ACC112 (cell line): ENCODE data around the gene ZBTB7B.
A peak's percentile ranks its signal among the peaks of the same experiment; 100 is the strongest.

Experiments used
- H2AFZ ChIP-seq: fragments of 200-600 bp; sonication (generic); one replicate; pipeline ENCODE4 v1.6.0; 2017; ENCODE audit warnings: antibody characterized with exemption, low read length; ENCODE audit not compliant: unreplicated experiment
- H3K27ac ChIP-seq: fragments of 200-600 bp; sonication (generic); 2 replicates; pipeline ENCODE4 v1.5.1; 2014; ENCODE audit warnings: low read depth, mild to moderate bottlenecking, antibody characterized with exemption, low read length, moderate library complexity
- H3K27me3 ChIP-seq: fragments of 200-600 bp; sonication (generic); 2 replicates; pipeline ENCODE4 v1.6.1; 2014; ENCODE audit warnings: mild to moderate bottlenecking, antibody characterized with exemption, low read length, moderate library complexity, mixed read lengths; ENCODE audit not compliant: insufficient read depth
- H3K36me3 ChIP-seq: fragments of 200-600 bp; sonication (generic); 2 replicates; pipeline ENCODE4 v1.6.1; 2016; ENCODE audit warnings: mild to moderate bottlenecking, antibody characterized with exemption, low read length, moderate library complexity, mixed read lengths; ENCODE audit not compliant: insufficient read depth
- H3K4me1 ChIP-seq: fragments of 200-600 bp; sonication (generic); one replicate; pipeline ENCODE4 v1.6.1; 2016; ENCODE audit warnings: low read length, mixed read lengths; ENCODE audit not compliant: insufficient read depth, unreplicated experiment, control insufficient read depth
- H3K4me3 ChIP-seq: fragments of 200-600 bp; sonication (generic); 2 replicates; pipeline ENCODE4 v1.5.1; 2014; ENCODE audit warnings: mild to moderate bottlenecking, low read depth, low read length
- H3K79me2 ChIP-seq: fragments of 200-600 bp; sonication (generic); one replicate; pipeline ENCODE4 v1.6.0; 2016; ENCODE audit warnings: low read length; ENCODE audit not compliant: control insufficient read depth, unreplicated experiment, insufficient read depth

ZBTB7B gene

DNA sequence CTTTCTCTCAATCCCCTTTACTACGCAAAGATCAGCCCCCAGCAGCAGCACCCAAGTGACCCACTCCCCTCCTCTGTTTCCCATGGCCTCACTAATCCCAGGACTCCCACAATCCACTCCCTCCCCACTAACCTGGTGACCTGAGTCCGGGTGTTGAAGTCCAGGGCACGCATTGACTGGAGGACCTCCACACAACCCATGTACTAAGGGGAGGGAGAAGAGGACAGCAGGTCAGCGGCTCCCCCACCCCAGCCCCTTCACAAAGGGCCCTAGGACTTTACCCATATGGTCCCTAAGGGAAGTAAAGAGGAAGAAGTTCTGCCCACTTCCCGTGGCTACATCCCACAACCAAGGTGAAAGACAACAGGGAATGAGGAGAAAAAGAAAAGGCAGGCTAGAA lies 33.4 kb upstream of the ZBTB7B start:
- H3K4me1 ChIP-seq, result peaks cover 50% of the 10 kb centered on the region

DNA sequence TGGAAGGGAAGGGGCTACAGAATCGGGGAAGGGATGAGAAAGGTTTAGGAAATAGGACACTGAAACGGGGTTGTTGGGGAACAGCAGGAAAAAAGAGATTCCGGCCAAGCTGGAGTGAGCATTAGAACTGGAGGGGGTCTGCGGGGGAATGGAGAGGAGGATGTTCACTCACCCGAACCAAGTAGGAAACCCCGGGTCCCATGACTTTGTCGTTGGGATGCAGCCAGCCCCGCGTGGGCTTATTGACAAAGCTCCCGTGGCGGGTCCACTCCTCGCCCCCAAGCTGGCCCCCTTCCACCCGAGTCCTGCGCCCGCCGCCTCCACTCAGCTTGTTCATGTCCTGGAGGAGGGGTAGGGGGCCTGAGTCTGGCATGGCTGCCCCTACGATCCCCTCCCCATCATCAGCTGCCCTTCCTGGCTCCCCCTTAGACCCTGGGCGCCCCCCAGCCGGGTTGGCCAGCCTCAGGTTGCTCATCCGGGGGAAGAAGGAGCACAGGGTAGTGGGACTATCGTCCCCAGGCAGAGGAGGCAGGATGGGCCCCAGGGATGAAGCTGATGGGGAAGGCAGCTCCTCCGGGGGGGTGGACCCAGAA lies 32.6 kb upstream of the ZBTB7B start:
- peaks cover 50% of the 10 kb centered on the region for H3K4me1 ChIP-seq
- no peaks in the 10 kb centered on the region for H3K27me3 ChIP-seq
- peak overlapping the region; percentile 90 for H3K4me3 ChIP-seq
- peak overlapping the region; percentile 97 for H3K27ac ChIP-seq
- no peak overlapping the region for H2AFZ ChIP-seq
- peaks cover 51% of the 10 kb centered on the region for H3K79me2 ChIP-seq
- no peaks in the 10 kb centered on the region; the same call in 1 of the 2 replicates for H3K36me3 ChIP-seq

More for the DNA sequence above, 33.4 kb upstream of the ZBTB7B start:
- Histone ChIP-seq H3K4me3 (peak overlapping the region; percentile 90), H3K36me3 (peaks cover 3% of the 10 kb centered on the region; the same call in 1 of the 2 replicates), H3K27ac (peak overlapping the region; percentile 97), H3K79me2 (peaks cover 50% of the 10 kb centered on the region), H2AFZ (no peak overlapping the region), H3K27me3 (no peaks in the 10 kb centered on the region)

DNA sequence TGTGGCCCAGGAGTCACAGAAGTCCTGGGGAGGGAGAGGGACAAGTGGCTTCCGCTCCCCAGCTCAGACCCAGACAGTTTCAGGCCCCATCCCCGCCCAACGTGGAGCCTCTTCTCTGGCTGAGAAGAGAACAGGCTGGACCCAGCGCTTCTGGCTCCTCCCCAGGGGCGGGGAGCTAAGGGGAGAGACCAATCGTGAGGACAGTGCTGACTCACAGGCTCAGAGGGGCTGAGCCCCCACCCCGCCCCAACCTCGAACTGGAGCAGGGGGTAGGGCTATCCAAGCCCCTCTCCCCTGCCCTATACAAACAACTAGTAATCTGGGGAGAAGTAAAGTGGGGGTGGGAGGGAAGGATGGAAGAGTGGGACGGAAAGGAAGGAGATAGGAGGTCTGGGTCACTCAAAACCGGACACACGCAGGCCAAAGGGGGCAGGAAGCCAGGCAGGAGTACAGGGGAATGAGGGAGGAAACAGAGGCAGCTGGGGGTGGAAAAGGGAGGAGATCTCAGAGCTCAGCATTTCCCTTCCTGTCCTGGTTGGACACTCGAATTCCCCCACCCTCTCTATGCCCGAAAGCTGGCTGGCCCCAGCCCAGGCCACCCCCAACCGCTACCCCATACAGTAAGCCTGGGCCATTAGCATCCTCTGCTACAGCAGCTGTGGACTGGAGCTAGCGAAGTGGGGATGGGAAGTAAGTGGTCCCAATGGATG lies 31.8 kb upstream of the ZBTB7B start, which contains the start of gene SHC1:
Gene SHC1 (minus strand): TSS at position 117 of the 710 bp plus-strand sequence. CDS start 221 bp downstream, outside the sequence.
- peaks cover 59% of the 10 kb centered on the region for H3K79me2 ChIP-seq

GRCh38 chr1:154971341-154971998 lies 31.1 kb upstream of the ZBTB7B start:
- H3K4me3 ChIP-seq, result peak overlapping the region; percentile 90

More for the DNA sequence above, 31.8 kb upstream of the ZBTB7B start, which contains the start of gene SHC1:
- H3K4me3 ChIP-seq, result peak within 1 kb of the TSS; percentile 90
- peaks cover 46% of the 10 kb centered on the region for H3K4me1 ChIP-seq
- H3K27ac ChIP-seq, result peak within 1 kb of the TSS; percentile 97
- H3K36me3 ChIP-seq, result no peaks in the 10 kb centered on the region; the same call in 1 of the 2 replicates
- no peaks in the 10 kb centered on the region for H3K27me3 ChIP-seq
- H2AFZ ChIP-seq, result no peak within 1 kb of the TSS

DNA sequence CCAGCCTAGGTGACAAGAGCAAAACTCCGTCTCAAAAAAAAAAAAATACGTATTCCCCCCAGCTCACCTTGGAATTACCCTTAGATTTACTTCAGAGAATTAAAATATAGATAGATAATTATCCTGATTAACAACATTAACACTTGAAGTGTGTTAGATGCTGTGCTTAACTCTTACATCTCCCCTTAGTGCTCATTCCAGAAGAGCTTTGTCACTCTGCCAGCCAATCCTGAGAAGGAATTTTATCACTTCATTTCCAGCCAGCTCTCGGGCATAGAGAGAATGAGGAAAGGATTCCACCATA lies 30.4 kb upstream of the ZBTB7B start:
- peaks cover 46% of the 10 kb centered on the region for H3K4me1 ChIP-seq
- peaks cover 60% of the 10 kb centered on the region for H3K79me2 ChIP-seq

More at GRCh38 chr1:154971341-154971998, 31.1 kb upstream of the ZBTB7B start:
- peaks cover 46% of the 10 kb centered on the region for H3K4me1 ChIP-seq
- H2AFZ ChIP-seq, result no peak overlapping the region
- peak overlapping the region; percentile 97 for H3K27ac ChIP-seq
- no peaks in the 10 kb centered on the region for H3K27me3 ChIP-seq
- H3K79me2 ChIP-seq, result peaks cover 60% of the 10 kb centered on the region
- no peaks in the 10 kb centered on the region; the same call in 1 of the 2 replicates for H3K36me3 ChIP-seq

DNA sequence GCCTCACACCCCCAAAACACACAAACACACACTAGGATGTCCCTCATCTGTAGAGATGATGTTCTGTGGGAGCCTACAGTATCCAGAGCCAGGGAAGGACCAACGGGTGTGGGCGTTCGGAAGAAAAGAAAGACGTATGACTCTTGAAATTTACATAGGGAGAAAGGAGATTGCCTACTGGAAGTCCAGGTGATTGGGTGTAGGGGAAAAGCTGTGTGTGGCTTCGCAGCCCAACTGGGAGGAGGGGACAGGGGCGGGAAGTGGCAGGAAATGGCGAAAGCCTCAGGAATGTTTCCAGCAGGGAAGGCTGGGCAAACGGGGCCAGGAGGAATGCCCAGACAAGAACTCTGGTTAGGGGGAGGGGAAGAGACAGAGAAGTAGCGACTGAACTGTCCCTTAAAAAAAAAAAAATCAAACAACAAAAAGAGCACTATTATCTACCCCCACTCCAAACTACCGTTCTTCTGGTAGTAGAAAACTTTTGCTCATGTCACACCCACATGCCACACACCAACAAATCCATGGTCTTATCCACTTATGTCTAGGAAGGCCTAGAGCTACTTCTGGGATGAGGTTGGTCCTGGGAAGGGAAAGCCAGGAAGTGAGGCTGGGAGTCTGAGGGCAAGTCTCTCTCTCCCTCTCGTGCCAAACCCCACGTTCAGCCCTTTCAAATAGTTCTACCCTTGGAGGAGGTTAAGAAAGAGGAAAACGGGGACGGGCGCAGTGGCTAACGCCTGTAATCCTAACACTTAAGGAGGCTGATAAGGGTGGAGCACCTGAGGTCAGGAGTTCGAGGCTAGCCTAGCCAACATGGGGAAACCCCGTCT lies 29.9 kb upstream of the ZBTB7B start:
- Histone ChIP-seq H3K4me3 (peak overlapping the region; percentile 90), H3K36me3 (no peaks in the 10 kb centered on the region; the same call in 1 of the 2 replicates), H3K27ac (peak overlapping the region; percentile 97), H3K79me2 (peaks cover 60% of the 10 kb centered on the region), H3K27me3 (no peaks in the 10 kb centered on the region), H3K4me1 (peaks cover 46% of the 10 kb centered on the region), H2AFZ (no peak overlapping the region)

More for the DNA sequence above, 30.4 kb upstream of the ZBTB7B start:
- H2AFZ ChIP-seq, result no peak overlapping the region
- H3K27ac ChIP-seq, result peak overlapping the region; percentile 97
- peak overlapping the region; percentile 90 for H3K4me3 ChIP-seq
- no peaks in the 10 kb centered on the region for H3K27me3 ChIP-seq
- no peaks in the 10 kb centered on the region; the same call in 1 of the 2 replicates for H3K36me3 ChIP-seq

DNA sequence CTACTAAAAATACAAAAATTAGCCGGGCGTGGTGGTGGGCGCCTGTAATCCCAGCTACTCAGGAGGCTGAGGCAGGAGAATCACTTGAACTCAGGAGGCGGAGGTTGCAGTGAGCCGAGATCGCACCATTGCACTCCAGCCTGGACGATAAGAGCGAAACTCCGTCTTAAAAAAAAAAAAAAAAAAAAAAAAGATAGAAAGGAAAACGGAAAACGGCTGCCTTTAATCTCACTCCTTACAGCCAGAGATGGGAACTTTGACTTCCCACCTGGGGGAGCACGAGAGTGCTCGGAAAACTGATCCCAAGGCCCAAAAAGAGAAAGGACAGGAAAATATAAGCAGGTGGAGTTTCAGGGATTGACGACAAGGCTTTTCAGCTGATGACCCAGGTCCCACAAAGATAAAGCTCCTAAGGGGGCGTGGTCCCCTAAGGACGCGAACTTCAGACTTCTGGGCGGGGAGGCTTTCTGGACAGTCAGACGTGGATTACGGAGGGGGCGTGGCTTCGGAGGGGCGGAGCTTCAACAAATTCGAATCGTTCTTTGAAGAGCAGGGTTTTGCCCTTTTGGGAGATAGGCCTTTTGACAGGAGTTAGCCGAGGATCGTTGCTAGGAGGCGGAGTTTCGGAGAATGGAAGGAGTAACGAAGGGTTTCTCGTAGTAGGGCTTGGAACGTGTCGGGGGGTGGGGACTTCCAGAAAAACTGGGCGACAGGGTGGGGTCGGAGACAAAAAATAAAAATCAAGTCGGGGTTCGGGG lies 29.1 kb upstream of the ZBTB7B start:
- H3K4me1 ChIP-seq, result peaks cover 38% of the 10 kb centered on the region
- H3K27ac ChIP-seq, result peak overlapping the region; percentile 97
- no peaks in the 10 kb centered on the region for H3K27me3 ChIP-seq
- peak overlapping the region; percentile 90 for H3K4me3 ChIP-seq
- H2AFZ ChIP-seq, result no peak overlapping the region
- H3K36me3 ChIP-seq, result peaks cover 3% of the 10 kb centered on the region; the same call in 1 of the 2 replicates
- H3K79me2 ChIP-seq, result peaks cover 60% of the 10 kb centered on the region

DNA sequence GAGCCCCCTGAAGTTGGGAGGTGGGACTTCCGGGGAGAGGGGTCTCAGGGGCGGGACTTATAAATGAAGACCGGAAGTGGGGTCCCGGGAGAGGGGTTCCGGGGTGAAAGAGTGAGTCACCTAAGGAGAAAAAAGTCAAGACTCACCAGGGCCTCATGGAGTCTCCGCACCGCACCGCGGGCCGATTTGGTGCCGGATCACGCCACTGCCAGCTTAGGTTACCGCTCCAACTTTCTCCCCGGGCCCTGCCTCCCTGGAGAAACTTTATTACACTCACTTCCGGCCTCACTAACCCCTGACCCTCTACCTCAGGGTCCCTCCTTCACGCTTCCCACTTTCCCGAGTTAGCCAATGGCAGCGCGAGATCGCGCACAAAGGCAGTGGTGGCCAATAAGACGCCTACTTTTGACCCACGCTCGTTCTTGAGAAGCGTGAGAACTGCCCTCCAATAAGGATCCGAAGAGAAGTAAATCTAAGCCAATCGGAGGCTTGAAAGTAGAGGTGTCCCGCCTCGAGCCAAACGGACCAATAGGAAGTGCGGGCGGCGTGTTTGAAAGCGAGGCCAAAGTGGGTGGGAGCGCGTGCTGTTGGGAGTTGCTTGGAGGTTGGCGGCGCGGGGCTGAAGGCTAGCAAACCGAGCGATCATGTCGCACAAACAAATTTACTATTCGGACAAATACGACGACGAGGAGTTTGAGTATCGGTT lies 28.3 kb upstream of the ZBTB7B start, which contains the start of gene CKS1B:
Gene CKS1B (plus strand): TSS at position 580 of the 706 bp plus-strand sequence. CDS start 65 bp downstream, at position 645.
- H3K4me1 ChIP-seq, result peaks cover 36% of the 10 kb centered on the region
- peak within 1 kb of the TSS; percentile 61 for H2AFZ ChIP-seq
- H3K36me3 ChIP-seq, result peaks cover 4% of the 10 kb centered on the region; the same call in 1 of the 2 replicates
- peaks cover 56% of the 10 kb centered on the region for H3K79me2 ChIP-seq
- H3K4me3 ChIP-seq, result peak within 1 kb of the TSS; percentile 90
- no peaks in the 10 kb centered on the region for H3K27me3 ChIP-seq
- peak within 1 kb of the TSS; percentile 97 for H3K27ac ChIP-seq

GRCh38 chr1:154974808-154975408 lies 27.7 kb upstream of the ZBTB7B start:
- peak overlapping the region; percentile 61 for H2AFZ ChIP-seq
- H3K36me3 ChIP-seq, result peaks cover 8% of the 10 kb centered on the region; the same call in 1 of the 2 replicates
- H3K79me2 ChIP-seq, result peaks cover 52% of the 10 kb centered on the region
- peaks cover 36% of the 10 kb centered on the region for H3K4me1 ChIP-seq
- H3K4me3 ChIP-seq, result peak overlapping the region; percentile 90
- H3K27me3 ChIP-seq, result no peaks in the 10 kb centered on the region
- peak overlapping the region; percentile 97 for H3K27ac ChIP-seq
